ENCODE results near the gene ACBD5. TPM values are rescaled to one million over a fixed set of nuclear protein-coding genes. Genes with fewer than 3 reads are reported as not detected.
A peak's percentile ranks its signal among the peaks of the same experiment; 100 is the strongest.
"Not testable (repeated sequence)": the region's sequence is repeated elsewhere in the genome, so short reads cannot be mapped to it uniquely, and the experiment has no call there.

ACBD5 gene
- total RNA-seq, 1 donor from 2014 or later: 23.8 TPM

DNA sequence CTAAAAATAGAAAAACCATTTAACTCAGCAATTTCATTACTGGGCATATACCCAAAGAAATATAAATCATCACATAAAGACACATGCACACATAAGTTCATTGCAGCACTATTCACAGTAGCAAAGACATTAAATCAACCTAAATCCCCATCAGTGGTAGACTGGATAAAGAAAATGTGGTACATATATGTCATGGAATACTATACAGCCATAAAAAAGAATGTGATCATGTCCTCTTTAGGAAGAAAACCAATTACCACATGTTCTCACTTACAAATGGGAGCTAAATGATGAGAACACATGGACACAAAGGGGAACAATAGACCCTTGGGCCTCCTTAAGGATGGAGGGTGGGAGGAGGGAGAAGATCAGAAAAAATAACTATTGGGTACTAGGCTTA, 36.0 kb upstream of the ACBD5 start:
- TF ChIP-seq EZH2 (IDR thresholded peaks at IDR 0.05; ENCODE audit: insufficient read depth, low read length) (no peak), CTCF (IDR thresholded peaks at IDR 0.05; ENCODE audit: insufficient read depth, low read depth, low read length) (no peak)
- Histone ChIP-seq H3K9me3 (ENCODE audit: insufficient read depth, low read depth, low read length) (no peaks in the 10 kb centered on the region), H3K4me3 (ENCODE audit: insufficient read depth, low read depth, low read length) (no peak overlapping the region), H3K27ac (ENCODE audit: low read depth, low read length) (no peak overlapping the region), H3K79me2 (ENCODE audit: insufficient read depth, low read length) (no peaks in the 10 kb centered on the region), H3K4me2 (ENCODE audit: low read length) (no peak overlapping the region), H2AFZ (ENCODE audit: low read depth, low read length) (no peak overlapping the region), H3K27me3 (ENCODE audit: insufficient read depth, low read length) (no peaks in the 10 kb centered on the region), H3K9ac (ENCODE audit: low read length) (no peak overlapping the region), H4K20me1 (ENCODE audit: insufficient read depth, low read length) (no peaks in the 10 kb centered on the region), H3K4me1 (ENCODE audit: insufficient read depth, low read length) (no peaks in the 10 kb centered on the region), H3K36me3 (ENCODE audit: insufficient read depth, low read length) (no peaks in the 10 kb centered on the region)
- H3K9me3 Mint-ChIP-seq (ENCODE audit: unreplicated experiment): peaks cover 2% of the 10 kb centered on the region
- no peak overlapping the region for H3K4me3 Mint-ChIP-seq (ENCODE audit: unreplicated experiment)
- no peaks in the 10 kb centered on the region for H3K4me1 Mint-ChIP-seq (ENCODE audit: low read depth, unreplicated experiment)
- no peak overlapping the region for H3K27ac Mint-ChIP-seq (ENCODE audit: unreplicated experiment)
- FAIRE-seq (no peak), DNase-seq (ENCODE audit: low read depth) (no peak)
- H3K36me3 Mint-ChIP-seq (ENCODE audit: low read depth, unreplicated experiment): no peaks in the 10 kb centered on the region
- no peaks in the 10 kb centered on the region for H3K27me3 Mint-ChIP-seq (ENCODE audit: low read depth, unreplicated experiment)

DNA sequence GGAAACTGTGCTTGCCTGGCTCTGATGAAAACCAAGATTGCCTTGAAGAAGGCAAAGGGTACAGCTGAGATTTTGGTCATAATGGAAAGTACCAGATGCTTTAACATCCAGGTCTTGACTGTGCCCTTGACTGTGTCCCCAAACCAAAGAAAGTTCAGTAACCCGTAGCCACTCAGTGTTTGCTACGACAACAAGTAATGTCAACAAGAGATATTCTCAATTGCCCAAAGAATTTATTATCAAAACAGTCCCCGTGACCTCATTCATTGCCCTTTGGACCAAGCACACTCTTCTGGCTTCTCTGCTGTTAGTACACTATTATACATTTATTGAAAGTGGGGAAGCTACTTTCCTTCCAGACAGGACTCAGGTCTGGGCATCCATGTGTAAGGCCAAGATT, 25.4 kb upstream of the ACBD5 start:
- H3K27me3 Mint-ChIP-seq (ENCODE audit: low read depth, unreplicated experiment); H3K36me3 ChIP-seq (ENCODE audit: insufficient read depth, low read length); H3K27ac Mint-ChIP-seq (ENCODE audit: unreplicated experiment); H4K20me1 ChIP-seq (ENCODE audit: insufficient read depth, low read length); H3K27ac ChIP-seq (ENCODE audit: low read depth, low read length); H3K4me1 Mint-ChIP-seq (ENCODE audit: low read depth, unreplicated experiment); H3K9me3 Mint-ChIP-seq (ENCODE audit: unreplicated experiment); H3K4me1 ChIP-seq (ENCODE audit: insufficient read depth, low read length); H3K4me2 ChIP-seq (ENCODE audit: low read length); H3K9me3 ChIP-seq (ENCODE audit: insufficient read depth, low read depth, low read length); H3K36me3 Mint-ChIP-seq (ENCODE audit: low read depth, unreplicated experiment); H3K9ac ChIP-seq (ENCODE audit: low read length); H3K4me3 ChIP-seq (ENCODE audit: insufficient read depth, low read depth, low read length); H3K4me3 Mint-ChIP-seq (ENCODE audit: unreplicated experiment); H2AFZ ChIP-seq (ENCODE audit: low read depth, low read length); H3K27me3 ChIP-seq (ENCODE audit: insufficient read depth, low read length); DNase-seq (ENCODE audit: low read depth); H3K79me2 ChIP-seq (ENCODE audit: insufficient read depth, low read length): not testable (repeated sequence)
- peak; percentile 17 for FAIRE-seq

DNA sequence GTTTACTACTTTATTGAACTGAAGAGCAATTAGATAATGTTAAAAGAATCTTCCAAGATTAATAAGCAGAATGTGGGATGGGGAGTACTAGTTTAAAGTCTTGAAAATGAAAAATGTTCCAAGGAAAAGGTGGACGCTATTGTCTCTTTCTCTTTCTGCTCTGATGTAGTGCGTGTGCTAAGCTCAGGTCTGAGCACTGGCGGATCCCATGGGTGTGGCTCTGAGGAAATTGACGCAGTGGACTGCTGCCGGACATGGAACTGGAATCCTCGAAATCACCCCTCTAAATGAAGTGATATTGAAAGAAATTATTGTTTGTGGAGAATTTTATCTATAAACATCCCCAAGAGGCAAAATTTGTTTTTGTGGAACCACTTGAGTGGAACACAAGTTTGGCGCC, 22.2 kb upstream of the ACBD5 start:
- H3K79me2 ChIP-seq (ENCODE audit: insufficient read depth, low read length); H3K9me3 Mint-ChIP-seq (ENCODE audit: unreplicated experiment); H2AFZ ChIP-seq (ENCODE audit: low read depth, low read length); H3K9ac ChIP-seq (ENCODE audit: low read length); H3K36me3 ChIP-seq (ENCODE audit: insufficient read depth, low read length); H3K36me3 Mint-ChIP-seq (ENCODE audit: low read depth, unreplicated experiment); H3K4me3 ChIP-seq (ENCODE audit: insufficient read depth, low read depth, low read length); H3K4me1 ChIP-seq (ENCODE audit: insufficient read depth, low read length); H3K4me2 ChIP-seq (ENCODE audit: low read length); H3K27me3 ChIP-seq (ENCODE audit: insufficient read depth, low read length); H3K27ac ChIP-seq (ENCODE audit: low read depth, low read length); FAIRE-seq; H3K4me3 Mint-ChIP-seq (ENCODE audit: unreplicated experiment); H3K4me1 Mint-ChIP-seq (ENCODE audit: low read depth, unreplicated experiment); H4K20me1 ChIP-seq (ENCODE audit: insufficient read depth, low read length); H3K9me3 ChIP-seq (ENCODE audit: insufficient read depth, low read depth, low read length); H3K27ac Mint-ChIP-seq (ENCODE audit: unreplicated experiment); DNase-seq (ENCODE audit: low read depth): not testable (repeated sequence)
- H3K27me3 Mint-ChIP-seq (ENCODE audit: low read depth, unreplicated experiment): peaks cover 25% of the 10 kb centered on the region
